Activated T-cell treated with anti-CD3 and anti-CD28 coated beads, Interleukin-2, amount 50 U/mL, for 1 hour (primary cell): ENCODE data around the gene SRPK1.

Experiments used
- DNase-seq: peaks from one replicate; pipeline ENCODE4 v3.0.0-alpha.2; 2020

Gene SRPK1

DNA sequence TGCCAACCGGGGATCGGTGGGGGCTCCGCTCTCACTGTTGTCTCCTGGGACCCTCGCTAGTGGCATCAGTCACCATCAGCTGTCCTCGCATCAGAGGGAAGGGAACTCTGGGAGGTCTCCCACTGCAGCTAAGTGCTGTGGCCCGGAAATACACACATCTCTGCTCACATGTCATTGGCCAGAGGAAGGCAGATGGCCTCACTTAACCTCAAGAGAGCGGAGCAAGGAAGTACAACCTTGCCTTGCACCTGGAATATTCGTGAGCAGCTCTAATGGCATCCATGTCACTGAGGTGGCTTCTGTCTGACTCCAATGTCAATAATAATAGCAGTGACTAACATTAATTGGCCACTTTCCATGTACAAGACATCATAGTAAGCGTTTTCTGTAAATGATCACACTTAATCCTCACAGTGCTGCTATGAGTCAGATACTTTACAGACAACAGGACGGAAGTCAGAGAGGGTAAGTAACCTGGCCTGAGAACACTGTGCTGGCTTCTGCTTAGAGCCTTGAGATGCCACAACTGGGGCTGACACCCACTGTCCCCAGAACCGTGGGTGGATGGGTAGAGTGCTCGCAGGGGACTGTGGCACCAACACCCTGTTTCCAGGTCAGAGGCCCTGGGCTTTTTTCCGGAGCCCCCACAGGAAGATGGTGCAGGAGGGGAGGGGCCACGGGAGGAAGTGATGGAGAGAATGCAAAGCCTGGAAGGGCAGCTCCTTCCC lies 109.8 kb downstream of the SRPK1 start:
- no peak for DNase-seq

DNA sequence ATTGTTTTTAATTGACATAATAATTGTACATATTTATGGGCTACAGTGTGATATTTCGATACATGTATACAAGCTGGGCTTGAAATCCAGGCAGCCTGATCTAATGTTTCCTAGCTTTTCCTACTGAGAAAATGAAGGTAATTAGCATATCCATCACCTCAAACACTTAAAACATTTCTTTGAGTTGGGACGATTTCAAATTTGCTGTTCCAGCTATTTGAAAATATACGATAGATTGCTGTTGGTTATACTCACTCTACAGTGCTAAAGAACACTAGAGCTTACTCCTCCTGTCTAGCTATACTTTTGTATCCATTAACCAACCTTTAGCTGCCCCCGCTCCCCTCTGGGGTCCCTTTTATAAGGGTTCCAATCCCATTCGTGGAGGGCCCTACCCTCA lies 111.1 kb downstream of the SRPK1 start:
- no peak for DNase-seq

DNA sequence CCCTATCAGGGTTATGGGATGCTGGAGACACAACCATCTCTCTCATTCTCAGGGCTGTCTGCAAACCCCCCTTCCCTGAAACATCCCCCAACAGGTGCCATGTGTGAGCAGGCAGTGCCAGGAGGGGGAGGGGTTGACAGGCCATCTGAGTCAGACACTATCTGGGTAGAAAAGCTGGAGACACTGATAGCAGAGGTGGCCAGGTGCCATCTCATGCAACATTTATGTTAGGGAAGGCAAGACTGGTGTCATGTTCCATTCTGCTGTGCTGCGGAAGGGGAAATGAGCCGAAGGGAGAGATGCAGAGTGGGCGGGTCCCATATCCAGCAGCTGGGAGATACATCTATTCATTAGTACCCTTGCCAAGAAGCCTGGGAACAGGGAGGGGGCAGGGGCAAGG lies 112.2 kb downstream of the SRPK1 start:
- DNase-seq, result no peak

DNA sequence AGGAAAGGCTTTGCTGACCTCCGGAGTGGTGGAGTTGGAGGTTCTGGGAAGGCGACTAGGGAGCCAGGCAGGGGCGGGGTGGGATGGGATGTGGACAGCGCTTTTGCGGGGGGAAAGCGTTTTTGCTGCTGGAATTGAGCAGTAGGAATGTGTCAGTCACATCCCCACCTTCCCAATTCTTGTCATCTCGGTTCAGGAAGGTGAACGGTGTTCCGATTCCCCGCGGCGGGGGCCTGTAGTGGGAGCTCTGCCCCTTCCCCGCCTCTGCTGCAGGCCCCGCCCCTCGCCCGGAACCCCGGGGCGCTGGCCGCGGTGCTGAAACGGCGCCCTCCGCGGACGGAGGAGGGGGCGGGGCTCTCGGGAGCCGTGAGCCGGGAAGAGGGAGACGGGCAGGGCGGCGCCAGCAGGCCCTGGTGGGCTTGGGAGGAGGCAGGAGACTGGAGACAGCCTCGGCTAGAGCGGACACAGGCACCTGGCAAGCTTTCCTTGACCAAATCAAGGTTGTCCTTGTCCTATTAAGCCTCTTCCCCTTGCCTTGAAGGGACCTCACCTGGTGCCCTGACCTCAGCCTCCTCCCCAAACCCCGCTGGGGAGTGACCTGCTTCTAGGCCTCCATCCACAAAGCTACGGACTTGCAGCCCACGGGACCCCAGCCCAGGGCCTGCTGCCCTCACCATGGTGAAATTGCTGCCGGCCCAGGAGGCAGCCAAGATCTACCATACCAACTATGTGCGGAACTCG lies 115.7 kb downstream of the SRPK1 start, which contains the start of gene LHFPL5:
LHFPL5 (plus strand) TSS at position 357 of the 741 bp plus-strand sequence; CDS start at position 676, 319 bp downstream.
- peak; percentile 59 for DNase-seq

DNA sequence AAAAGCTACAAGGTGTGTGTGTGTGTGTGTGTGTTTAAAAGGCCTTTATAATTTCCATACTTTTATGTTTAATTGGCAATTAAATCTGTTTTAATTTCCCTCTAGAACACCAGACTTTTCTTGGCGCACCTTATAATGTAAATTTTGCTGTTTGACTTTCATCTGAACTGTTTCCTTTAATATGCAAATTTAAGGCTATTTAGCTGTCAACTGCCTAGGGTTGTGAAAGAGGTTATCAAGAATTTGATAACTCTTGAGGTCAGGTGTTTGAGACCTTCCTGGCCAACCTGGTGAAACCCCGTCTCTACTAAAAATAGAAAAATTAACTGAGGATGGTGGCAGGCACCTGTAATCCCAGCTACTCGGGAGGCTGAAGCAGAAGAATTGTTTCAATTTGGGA lies 119.8 kb downstream of the SRPK1 start:
- DNase-seq, result no peak

DNA sequence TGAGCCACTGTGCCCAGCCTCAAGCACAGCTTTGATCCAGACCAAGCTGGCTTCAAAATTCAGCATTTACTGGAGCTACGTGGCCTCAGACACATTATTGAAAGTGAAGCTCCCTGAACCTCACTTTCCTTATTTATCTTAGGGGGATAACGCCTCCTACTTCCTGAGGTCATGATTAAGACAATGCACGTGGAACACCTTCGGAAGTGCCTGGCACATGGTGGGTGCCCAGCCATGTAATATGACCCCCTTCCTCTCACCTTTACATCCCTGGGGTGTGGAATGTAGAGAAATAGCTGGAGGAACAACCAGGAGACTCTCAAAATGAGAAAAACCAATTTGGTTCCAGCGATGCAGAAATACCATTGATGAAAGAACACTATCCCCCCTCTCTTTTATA lies 122.2 kb downstream of the SRPK1 start:
- no peak for DNase-seq

DNA sequence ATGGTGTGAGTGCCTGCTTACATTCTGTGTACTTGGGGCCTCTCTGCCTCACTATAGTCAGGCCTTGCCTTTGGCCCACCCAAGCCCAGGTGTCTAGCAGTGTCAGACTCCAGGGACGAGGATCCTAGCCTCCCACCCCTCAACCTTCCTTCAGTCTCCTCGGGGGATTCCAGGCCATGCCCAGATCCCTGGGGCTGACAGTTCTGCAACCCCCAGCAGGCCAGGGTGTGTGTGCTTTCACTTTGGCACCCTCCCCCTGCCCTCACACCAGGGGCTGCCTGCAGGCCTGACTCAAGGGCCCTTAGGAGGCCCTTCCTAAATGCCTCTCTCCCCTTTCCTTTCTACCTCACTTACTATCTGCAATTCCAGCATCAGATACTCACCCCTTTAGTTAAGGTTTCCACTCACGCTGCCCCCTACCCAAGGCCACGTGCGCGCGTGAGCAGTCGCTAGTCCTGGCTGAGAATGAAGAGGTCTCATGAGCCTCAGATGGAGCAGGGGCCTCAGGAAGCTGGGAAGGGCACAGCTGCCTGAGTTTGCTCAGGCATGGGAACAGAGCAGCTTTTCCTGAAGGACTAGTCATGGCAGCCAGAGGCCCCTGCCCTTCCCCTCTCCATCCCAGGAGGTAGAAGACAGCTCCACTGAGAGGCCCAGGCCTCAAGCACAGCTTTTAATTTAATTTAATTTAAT lies 122.9 kb downstream of the SRPK1 start:
- DNase-seq, result no peak

DNA sequence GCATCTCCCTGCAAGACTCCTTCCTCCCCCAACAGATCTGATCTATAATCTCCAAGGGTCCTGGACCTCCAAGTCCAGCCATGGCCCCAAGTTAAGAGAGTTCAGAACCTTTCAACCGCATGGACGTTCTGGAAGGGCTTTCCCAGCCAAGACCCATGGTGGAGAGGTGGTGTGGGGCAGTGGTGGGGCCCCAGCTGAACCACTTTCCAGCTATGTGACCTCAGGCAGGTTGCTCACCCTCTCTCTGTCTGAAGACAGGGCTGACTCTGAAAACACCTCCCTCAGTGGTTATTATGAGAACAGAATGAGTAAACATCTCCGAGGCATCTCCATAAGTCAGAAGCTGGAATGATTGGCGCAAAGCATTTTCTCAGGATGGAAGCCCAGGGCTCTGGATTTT lies 124.7 kb downstream of the SRPK1 start:
- DNase-seq, result no peak

DNA sequence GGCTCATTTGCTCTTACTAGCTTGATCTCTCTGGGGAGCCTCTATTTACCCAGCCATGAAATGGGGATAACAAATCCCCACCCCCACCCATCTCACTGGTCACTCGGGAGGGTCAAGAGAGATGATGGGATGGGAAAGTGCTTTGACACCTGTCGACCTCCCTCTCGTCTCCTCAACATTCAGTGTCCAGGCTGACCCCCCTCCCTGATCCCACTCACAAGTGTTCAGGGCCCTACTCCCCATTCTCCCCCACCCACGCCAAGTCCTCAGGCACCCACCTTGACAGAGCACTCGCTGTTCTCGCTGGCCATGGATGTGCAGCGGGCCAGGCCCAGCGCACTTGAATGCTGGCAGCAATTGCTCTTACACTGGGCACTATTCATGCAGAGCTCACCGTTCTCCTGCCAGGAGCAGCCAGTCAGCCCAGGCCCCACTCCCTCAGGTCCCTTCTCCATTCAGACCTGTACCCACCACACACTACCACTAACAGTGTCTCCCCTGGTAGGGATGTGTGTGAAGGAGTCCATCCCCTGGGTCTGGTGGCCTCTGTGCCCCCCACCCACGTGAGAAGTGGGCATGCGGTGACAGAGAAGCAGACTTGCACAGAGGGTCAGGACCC lies 125.3 kb downstream of the SRPK1 start:
- no peak for DNase-seq

DNA sequence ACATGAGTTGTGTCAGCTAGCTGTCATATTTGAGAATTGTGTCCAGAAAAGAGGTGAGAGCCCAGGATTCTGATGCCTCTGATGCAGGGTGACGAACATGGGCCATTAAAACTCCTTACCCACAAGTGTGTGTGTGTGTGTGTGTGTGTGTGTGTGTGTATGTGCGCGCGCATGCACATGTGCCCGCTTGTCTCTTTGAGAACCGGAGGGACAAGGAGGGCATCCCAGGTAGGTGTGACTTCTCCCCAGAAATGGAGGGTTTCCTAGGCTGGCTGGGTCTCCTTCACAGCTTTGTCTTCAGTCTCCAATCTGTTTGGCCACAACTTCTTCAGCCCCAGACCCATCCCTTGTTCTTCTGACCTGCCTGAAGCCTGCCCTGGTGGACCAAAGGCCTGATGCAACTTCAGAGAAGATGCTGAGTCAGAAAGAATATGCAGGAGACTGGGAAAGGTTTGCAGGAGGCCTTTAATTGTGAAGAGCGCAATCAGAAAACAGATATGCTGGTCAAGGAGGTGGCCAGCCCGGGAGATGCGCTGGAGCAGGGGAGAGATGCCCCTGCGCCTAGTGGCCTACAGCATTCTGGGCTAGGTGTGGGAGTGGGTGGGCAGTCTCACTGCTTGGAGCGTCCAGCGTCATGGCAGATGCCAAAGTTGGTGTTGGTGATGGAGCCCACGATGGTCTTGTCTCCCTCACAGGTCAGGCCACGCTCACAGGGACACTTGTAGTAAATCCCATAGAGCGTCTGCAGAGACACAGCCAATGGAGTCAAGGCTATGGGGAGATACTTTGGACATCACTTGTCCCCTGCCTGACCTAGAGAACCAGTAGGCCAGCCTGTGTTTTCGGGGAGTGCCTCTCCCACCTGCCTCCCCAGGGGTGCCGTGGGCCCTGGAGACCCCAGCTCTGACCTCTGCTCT lies 126.1 kb downstream of the SRPK1 start:
- DNase-seq, result no peak

DNA sequence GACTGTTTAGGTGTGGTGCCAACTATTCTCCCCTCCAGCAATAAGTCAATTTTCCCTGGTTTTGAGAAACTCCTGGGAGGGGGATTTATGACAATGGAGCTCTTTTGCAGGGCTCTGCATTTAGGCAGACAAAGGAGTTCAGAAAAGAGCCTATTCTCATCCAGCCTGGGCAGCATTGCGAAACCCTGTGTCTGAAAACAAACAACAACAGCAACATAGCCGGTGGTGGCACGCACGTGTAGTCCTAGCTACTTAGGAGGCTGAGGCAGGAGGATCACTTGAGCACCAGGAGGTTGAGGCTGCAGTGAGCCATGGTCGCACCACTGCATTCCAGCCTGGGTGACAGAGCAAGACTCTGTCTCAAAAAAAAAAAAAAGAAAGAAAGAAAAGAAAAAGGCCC lies 130.2 kb downstream of the SRPK1 start:
- no peak for DNase-seq

DNA sequence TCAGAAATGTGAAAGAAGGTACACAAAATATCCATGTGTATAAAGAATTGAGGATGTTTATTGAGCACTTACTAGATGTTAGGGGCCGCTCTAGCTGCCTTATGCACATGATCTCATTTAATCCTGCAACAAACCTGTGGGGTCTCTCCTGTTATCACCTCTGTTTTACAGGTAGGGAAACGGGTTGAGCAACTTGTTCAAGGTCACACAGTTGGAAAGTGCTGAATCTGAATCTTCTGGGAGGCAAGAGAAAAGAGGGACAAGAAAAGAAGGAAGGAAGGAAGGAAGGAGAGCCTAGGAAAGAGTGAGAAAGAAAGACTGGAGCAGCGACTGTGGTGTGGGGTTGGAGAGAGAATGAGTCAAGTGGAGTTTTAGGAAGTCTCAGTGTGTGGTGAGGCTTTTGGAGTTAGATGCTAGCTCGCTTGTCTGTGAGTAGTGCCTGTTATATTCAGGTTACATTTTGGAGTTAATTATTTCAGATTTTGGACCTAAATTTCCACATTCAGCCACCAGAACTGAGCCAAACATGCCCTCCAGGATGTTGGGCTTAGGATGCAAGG lies 132.4 kb downstream of the SRPK1 start:
- no peak for DNase-seq

DNA sequence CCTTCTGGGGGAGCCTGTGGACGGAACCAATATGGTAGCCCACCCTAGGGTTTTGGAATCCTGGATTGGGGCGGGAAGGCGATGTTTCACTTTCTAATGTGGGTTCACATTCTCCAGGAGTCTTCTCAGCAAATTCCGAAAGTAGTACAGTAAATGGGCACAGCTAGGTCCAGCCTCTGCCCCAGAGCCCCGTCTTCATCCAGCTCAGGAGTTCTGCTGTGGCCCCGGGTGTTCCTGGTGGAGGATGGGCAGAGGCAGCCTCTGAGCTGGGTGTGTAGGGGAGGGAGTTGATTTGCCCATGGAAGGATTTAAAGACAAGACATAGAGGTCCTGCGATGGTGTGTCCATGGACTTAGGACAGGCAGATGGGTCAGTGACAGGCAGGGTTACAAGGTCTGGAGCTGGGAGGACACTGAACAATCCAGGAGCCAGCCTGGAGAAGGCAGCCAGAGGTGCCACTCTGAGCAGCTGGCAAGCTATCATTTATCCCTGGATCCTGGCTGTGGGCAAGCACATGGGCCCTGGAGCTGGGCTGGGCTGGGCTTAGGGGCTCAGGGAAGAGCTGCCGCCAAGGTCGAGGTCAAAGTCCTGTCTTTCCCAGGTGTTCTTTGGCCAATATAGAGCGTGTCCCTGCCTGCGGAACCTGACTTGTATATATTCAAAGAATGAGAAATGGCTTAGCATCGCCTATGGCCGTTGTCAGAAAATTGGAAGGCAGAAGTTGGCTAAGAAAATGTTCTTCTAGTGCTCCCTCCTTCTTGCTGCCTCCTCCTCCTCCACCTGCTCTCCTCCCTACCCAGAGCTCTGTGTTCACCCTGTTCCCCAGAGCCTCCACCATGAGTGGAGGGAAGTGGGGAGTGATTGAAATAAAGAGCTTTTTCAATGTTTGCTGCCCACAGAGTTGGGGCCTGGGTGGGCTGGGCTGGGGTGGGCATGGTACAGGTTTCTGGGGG lies 133.4 kb downstream of the SRPK1 start:
- no peak for DNase-seq

DNA sequence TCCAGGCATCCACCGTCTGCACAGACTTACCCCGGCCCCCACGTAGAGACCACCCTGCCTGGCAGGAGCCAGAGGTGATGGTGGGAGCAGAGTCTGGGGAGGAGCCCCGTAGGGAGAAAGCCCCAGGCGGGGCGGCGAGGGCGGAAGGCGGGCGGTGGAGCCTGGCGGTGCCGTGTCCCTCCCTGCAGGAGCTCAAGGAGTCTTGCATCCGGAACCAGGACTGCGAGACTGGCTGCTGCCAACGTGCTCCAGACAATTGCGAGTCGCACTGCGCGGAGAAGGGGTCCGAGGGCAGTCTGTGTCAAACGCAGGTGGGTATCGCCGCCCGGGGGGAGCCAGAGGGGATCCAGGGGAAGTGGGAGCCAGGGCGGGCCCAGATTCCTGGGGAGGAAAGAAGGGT lies 134.1 kb downstream of the SRPK1 start:
- DNase-seq, result no peak

DNA sequence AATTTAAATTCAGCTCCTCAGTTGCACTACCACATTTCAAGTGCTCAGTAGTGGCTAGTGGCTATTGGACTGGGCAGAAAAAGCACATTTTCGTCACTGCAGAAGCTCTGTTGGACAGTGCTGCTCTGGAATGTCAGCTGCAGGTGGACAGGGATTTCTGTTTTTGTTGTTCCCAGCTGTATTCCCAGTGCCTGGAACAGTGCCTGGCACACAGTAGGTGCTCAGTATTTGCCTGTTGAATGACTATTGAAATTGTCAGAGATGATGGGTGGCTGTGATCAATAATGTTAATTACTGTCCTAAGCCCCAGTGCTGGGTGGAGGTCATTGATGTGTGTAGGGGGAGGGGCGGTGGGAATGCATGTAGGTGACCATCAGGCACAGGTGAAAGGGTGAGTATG lies 134.6 kb downstream of the SRPK1 start:
- DNase-seq, result no peak

DNA sequence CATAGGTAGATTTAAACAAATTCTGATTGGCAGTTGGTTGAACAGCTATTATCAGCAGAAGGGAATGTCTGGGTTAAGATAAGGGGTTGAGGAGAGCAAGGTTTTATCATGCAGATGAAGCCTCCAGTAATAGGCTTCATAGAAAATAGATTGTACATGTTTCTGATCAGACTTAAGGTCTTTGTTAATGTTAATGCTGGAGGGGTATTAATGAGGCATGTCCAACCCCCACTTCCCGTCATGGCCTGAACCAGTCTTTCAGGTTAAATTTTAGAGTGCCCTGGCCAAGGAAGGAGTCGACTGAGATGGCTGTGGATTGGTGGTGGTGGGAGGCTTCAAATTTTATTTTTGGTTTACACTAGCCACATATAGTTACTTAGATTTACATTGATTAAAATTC lies 136.7 kb downstream of the SRPK1 start:
- no peak for DNase-seq
